ENCODE measurements around the gene RGS12. TPM values are rescaled to one million over a fixed set of nuclear protein-coding genes. Genes with fewer than 3 reads are reported as not detected.

Gene RGS12
- total RNA-seq, 1 donor from 2014 or later: 102 TPM

DNA sequence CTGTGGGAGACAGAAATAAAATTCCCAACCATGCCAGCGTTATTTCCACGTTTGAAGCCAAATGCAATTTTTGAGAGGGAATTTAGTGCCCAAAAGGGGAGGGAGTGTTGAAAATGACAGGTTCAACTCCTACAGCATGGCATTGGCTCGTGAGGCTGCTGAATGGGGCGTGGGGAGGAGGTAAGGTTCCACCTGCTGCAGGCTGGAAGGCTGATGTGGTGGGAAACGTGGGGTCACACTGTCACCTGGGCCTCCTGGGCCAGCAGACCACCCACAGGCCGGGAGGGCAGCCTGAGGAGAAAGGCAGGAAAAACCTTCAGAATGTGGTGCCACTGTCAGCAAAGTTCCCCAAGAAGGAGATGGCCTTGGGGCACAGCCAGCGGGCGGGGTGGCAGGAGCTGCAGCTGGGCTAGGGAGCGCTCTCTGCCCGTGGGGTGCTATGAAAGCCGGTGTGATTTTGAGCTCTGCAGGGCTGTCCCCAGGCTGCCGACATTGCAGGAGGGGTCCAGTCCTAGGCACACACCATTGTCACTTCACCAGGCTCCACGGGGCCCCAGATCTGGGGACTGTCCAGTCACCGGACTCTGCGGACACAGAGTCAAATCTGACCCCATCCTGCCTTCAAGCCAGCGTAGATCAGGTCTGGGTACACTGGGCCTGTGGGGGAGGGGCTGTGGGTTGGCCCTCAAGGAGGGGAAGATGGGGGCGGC lies 24.3 kb upstream of the RGS12 start:
- H3K27me3 Mint-ChIP-seq: no peaks in the 10 kb centered on the region
- H3K4me1 Mint-ChIP-seq (ENCODE audit: low read depth): no peaks in the 10 kb centered on the region
- TF ChIP-seq, protein P1, sequence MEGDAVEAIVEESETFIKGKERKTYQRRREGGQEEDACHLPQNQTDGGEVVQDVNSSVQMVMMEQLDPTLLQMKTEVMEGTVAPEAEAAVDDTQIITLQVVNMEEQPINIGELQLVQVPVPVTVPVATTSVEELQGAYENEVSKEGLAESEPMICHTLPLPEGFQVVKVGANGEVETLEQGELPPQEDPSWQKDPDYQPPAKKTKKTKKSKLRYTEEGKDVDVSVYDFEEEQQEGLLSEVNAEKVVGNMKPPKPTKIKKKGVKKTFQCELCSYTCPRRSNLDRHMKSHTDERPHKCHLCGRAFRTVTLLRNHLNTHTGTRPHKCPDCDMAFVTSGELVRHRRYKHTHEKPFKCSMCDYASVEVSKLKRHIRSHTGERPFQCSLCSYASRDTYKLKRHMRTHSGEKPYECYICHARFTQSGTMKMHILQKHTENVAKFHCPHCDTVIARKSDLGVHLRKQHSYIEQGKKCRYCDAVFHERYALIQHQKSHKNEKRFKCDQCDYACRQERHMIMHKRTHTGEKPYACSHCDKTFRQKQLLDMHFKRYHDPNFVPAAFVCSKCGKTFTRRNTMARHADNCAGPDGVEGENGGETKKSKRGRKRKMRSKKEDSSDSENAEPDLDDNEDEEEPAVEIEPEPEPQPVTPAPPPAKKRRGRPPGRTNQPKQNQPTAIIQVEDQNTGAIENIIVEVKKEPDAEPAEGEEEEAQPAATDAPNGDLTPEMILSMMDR (IDR thresholded peaks at IDR 0.05; ENCODE audit: unreplicated experiment): no peak
- peaks cover 2% of the 10 kb centered on the region for H3K9me3 Mint-ChIP-seq (ENCODE audit: low read depth)
- peak; percentile 3 for DNase-seq (ENCODE audit: low spot score, unreplicated experiment)
- H3K4me3 Mint-ChIP-seq (ENCODE audit: low read depth): no peak overlapping the region
- H3K36me3 Mint-ChIP-seq (ENCODE audit: insufficient read depth): peaks cover 1% of the 10 kb centered on the region
- H3K27ac Mint-ChIP-seq: no peak overlapping the region

DNA sequence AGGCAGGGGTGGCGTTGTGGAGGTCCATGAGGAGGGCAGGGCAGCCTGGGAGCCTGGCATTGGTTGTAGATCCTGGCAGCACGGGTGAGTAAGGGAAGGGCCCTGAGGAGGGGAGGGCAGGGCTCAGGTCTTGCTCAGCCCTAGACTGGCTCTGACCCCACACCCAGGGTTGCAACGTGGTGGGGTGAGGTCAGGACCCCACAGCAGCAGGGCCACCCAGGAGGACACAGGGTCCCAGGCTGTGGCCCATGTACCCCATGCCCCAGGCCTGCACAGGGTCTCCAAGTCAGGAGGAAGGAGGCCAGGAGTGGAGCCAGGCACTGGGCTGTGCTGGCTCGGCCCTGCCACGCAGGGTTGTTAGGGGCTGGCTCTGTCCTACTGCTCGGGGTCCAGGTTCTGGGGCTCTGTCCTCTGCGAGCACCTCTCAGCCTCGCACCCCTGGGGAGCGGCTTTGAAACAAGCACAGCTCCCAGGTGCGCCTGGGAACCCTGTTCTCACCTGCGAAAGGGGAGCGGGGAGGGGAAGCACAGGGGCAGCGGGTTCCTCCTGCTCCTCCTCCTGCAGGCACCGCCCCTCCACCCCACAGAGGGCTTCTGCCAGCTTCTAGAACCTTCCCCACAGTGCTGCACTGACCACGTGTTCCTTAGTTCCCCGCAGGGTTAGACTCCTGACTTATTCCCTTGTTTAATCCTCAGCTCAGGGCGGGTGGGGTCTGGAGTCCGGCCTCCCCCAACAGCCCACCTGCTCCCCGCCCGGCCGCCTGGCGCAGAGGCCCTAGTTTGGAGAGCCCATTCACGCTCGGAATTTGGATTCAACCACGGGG lies 23.5 kb upstream of the RGS12 start:
- H3K4me1 Mint-ChIP-seq (ENCODE audit: low read depth): no peaks in the 10 kb centered on the region
- H3K9me3 Mint-ChIP-seq (ENCODE audit: low read depth): peaks cover 3% of the 10 kb centered on the region
- TF ChIP-seq, protein P1 (IDR thresholded peaks at IDR 0.05; ENCODE audit: unreplicated experiment): no peak
- H3K4me3 Mint-ChIP-seq (ENCODE audit: low read depth): no peak overlapping the region
- H3K27ac Mint-ChIP-seq: no peak overlapping the region
- no peaks in the 10 kb centered on the region for H3K27me3 Mint-ChIP-seq
- H3K36me3 Mint-ChIP-seq (ENCODE audit: insufficient read depth): peaks cover 1% of the 10 kb centered on the region
- DNase-seq (ENCODE audit: low spot score, unreplicated experiment): peak; percentile 7

DNA sequence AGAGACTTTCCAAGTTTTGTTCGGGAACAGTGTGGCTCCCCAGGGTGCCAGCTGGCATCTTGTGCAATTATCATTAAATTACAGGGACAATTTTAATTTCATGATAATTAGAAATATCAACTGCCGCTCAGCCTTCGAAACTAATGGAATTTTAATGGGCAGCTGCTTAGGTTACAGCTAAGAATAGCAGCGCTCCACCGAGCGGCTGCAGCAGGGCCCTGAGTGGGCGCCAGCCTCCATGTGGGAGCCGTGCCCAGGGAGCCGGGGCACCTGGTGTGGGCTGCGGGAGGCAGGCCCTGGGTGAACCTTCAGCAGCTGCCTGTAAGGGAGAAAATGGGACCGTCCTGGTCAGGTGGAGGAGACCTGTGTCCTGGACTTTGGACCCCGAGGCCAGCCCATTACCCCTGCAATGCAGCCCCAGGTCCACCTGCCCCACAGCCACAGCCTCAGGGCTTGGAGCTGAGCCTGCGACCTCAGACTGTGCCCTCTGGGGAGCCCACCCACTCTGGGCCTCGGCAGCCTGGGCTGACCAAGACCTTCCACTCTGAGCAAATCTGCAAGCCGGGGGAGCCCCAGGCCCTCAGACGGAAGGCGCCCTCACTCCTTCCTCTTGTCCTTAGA lies 22.7 kb upstream of the RGS12 start:
- Mint-ChIP-seq H3K36me3 (ENCODE audit: insufficient read depth) (peaks cover under 1% of the 10 kb centered on the region), H3K4me1 (ENCODE audit: low read depth) (no peaks in the 10 kb centered on the region), H3K27ac (no peak overlapping the region), H3K9me3 (ENCODE audit: low read depth) (peaks cover 3% of the 10 kb centered on the region), H3K27me3 (no peaks in the 10 kb centered on the region), H3K4me3 (ENCODE audit: low read depth) (no peak overlapping the region)
- TF ChIP-seq, protein P1 (IDR thresholded peaks at IDR 0.05; ENCODE audit: unreplicated experiment): no peak
- DNase-seq (ENCODE audit: low spot score, unreplicated experiment): peak; percentile 7

DNA sequence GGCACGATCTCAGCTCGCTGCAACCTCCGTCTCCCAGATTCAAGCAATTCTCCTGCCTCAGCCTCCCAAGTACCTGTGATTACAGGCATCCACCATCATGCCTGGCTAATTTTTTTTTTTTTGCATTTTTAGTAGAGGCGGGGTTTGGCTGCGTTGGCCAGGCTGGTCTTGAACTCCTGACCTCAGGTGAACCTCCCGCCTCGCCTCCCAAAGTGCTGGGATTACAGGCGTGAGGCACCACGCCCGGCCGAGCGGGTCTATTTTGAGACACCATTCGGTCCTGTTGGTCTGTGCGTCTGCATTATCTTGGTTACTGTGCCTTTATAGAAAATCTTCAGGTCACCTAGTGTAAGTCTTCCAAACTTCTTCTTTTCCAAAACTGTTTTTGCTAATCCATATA lies 21.7 kb upstream of the RGS12 start:
- no peaks in the 10 kb centered on the region for H3K36me3 Mint-ChIP-seq (ENCODE audit: insufficient read depth)
- DNase-seq (ENCODE audit: low spot score, unreplicated experiment): no peak
- no peaks in the 10 kb centered on the region for H3K4me1 Mint-ChIP-seq (ENCODE audit: low read depth)
- no peaks in the 10 kb centered on the region for H3K27me3 Mint-ChIP-seq
- no peak overlapping the region for H3K27ac Mint-ChIP-seq
- H3K9me3 Mint-ChIP-seq (ENCODE audit: low read depth): peaks cover 3% of the 10 kb centered on the region
- no peak overlapping the region for H3K4me3 Mint-ChIP-seq (ENCODE audit: low read depth)
- TF ChIP-seq, protein P1 (IDR thresholded peaks at IDR 0.05; ENCODE audit: unreplicated experiment): no peak

DNA sequence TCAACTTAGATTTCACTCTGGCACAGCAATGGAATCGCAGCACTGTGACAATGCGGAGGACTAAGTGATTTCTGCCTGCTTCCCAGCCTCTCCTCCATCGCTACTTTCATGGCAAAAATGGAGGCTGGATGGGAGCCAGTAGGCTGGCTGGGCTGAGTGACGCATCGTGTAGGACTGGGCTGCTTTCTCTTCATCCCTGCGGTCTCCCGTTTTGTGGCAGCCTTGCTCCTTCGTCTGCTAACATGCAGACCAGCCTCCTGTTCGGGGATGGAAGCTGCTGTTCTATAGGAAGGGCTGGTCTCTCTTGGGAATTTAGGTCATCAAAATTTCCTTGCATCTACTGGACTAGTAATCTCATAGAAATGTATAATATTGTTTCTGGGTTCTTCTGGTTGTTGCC lies 15.8 kb upstream of the RGS12 start:
- H3K4me1 Mint-ChIP-seq (ENCODE audit: low read depth): no peaks in the 10 kb centered on the region

More for the DNA sequence above, 15.8 kb upstream of the RGS12 start:
- Mint-ChIP-seq H3K9me3 (ENCODE audit: low read depth) (peaks cover 10% of the 10 kb centered on the region), H3K27me3 (no peaks in the 10 kb centered on the region), H3K36me3 (ENCODE audit: insufficient read depth) (peaks cover 9% of the 10 kb centered on the region), H3K4me3 (ENCODE audit: low read depth) (no peak overlapping the region), H3K27ac (no peak overlapping the region)
- TF ChIP-seq, protein P1 (IDR thresholded peaks at IDR 0.05; ENCODE audit: unreplicated experiment): no peak
- DNase-seq (ENCODE audit: low spot score, unreplicated experiment): no peak

All from progenitor cell of endocrine pancreas (in vitro differentiated cells).